IMR-90 (cell line): ENCODE measurements around the gene DNAJC11. TPM values are rescaled to one million over a fixed set of nuclear protein-coding genes. Genes with fewer than 3 reads are reported as not detected.

Experiments used
- ATAC-seq: fragments of 200-7000 bp; cut with Tn5 transposase; 2 replicates; pipeline ENCODE4 v1.9.1; 2020; ENCODE audit warnings: low read depth, mild to moderate bottlenecking, moderate library complexity
- BruUV-seq: library from RNA; stranded (reverse); fragments of 400-500 nt; replicated peaks from 2 replicates; lab custom pipeline; 2021; lab: Mats Ljungman, UMichigan
- CTCF ChIA-PET: fragments of 300-600 bp; formaldehyde crosslinking; extraction: SDS; loops from one replicate; lab custom pipeline; 2021; ENCODE audit warnings: antibody characterized with exemption; lab: Yijun Ruan, JAX
- POLR2A ChIA-PET: fragments of 300-600 bp; sonication (Branson Sonifier 250); formaldehyde crosslinking; loops from one replicate; lab custom pipeline; 2022; ENCODE audit warnings: antibody characterized with exemption; ENCODE audit not compliant: unreplicated experiment; lab: Charles Lee
- DNase-seq: peaks from one replicate; pipeline ENCODE4 v3.0.0; 2013
- H2AFZ ChIP-seq: replicated peaks from 2 replicates; pipeline ENCODE3; 2013; ENCODE audit warnings: low read length, mild to moderate bottlenecking; ENCODE audit not compliant: poor library complexity
- H2AK5ac ChIP-seq: 2 replicates; pipeline ENCODE4 v1.6.1; 2013; ENCODE audit warnings: low read depth, low read length, inconsistent platforms
- H2AK9ac ChIP-seq: replicated peaks from 2 replicates; pipeline ENCODE3; 2013; ENCODE audit warnings: mild to moderate bottlenecking, low read depth, low read length, moderate library complexity; ENCODE audit not compliant: poor library complexity
- H2BK120ac ChIP-seq: 2 replicates; pipeline ENCODE4 v1.6.1; 2013; ENCODE audit warnings: low read depth, low read length, inconsistent platforms
- H2BK15ac ChIP-seq: 3 replicates; pipeline ENCODE4 v1.6.1; 2013; ENCODE audit warnings: low read depth, low read length, inconsistent platforms
- H2BK20ac ChIP-seq: 2 replicates; pipeline ENCODE4 v1.6.1; 2013; ENCODE audit warnings: low read depth, mild to moderate bottlenecking, inconsistent platforms, low read length, moderate library complexity
- H2BK5ac ChIP-seq: 2 replicates; pipeline ENCODE4 v1.6.1; 2013; ENCODE audit warnings: mild to moderate bottlenecking, low read depth, low read length, inconsistent platforms; ENCODE audit not compliant: poor library complexity, severe bottlenecking
- H3K14ac ChIP-seq: replicated peaks from 2 replicates; pipeline ENCODE4 v1.6.1; 2013; ENCODE audit warnings: low read depth, low read length, inconsistent platforms
- H3K18ac ChIP-seq: 2 replicates; pipeline ENCODE4 v1.6.1; 2013; ENCODE audit warnings: low read depth, low read length, control low read depth
- H3K23ac ChIP-seq: 2 replicates; pipeline ENCODE4 v1.6.1; 2013; ENCODE audit warnings: low read depth, low read length, inconsistent platforms
- H3K27ac ChIP-seq: 2 replicates; pipeline ENCODE4 v1.5.1; 2013; ENCODE audit warnings: mild to moderate bottlenecking, control low read depth, low read length; ENCODE audit not compliant: insufficient read depth
- H3K27me3 ChIP-seq: 2 replicates; pipeline ENCODE4 v1.6.1; 2013; ENCODE audit warnings: low read length; ENCODE audit not compliant: control insufficient read depth, insufficient read depth
- H3K36me3 ChIP-seq: 2 replicates; pipeline ENCODE4 v1.6.1; 2013; ENCODE audit warnings: low read length, mixed read lengths; ENCODE audit not compliant: control insufficient read depth, insufficient read depth
- H3K4ac ChIP-seq: 2 replicates; pipeline ENCODE4 v1.6.1; 2013; ENCODE audit warnings: low read depth, low read length, inconsistent platforms
- H3K4me1 ChIP-seq: 2 replicates; pipeline ENCODE4 v1.6.1; 2013; ENCODE audit warnings: low read length, mixed read lengths; ENCODE audit not compliant: control insufficient read depth, insufficient read depth
- H3K4me2 ChIP-seq: 2 replicates; pipeline ENCODE4 v1.6.1; 2013; ENCODE audit warnings: low read depth, mild to moderate bottlenecking, control low read depth, low read length, moderate library complexity
- H3K4me3 ChIP-seq: 2 replicates; pipeline ENCODE4 v1.5.1; 2013; ENCODE audit warnings: low read depth, mild to moderate bottlenecking, control low read depth, low read length, moderate library complexity; ENCODE audit not compliant: insufficient read depth
- H3K56ac ChIP-seq: 2 replicates; pipeline ENCODE4 v1.6.1; 2013; ENCODE audit warnings: low read length, inconsistent platforms; ENCODE audit not compliant: insufficient read depth; ENCODE audit errors: extremely low read depth
- H3K79me1 ChIP-seq, 2 experiments: 2 replicates each; pipeline ENCODE4 v1.6.1; 2013; ENCODE audit warnings: low read length in 2 of 2, inconsistent platforms in 1 of 2, low read depth in 1 of 2
- H3K9ac ChIP-seq: 2 replicates; pipeline ENCODE4 v1.6.1; 2013; ENCODE audit warnings: low read depth, low read length, control low read depth
- H3K9me1 ChIP-seq: 2 replicates; pipeline ENCODE4 v1.6.1; 2013; ENCODE audit warnings: low read length, inconsistent platforms; ENCODE audit not compliant: insufficient read depth
- H3K9me3 ChIP-seq: 2 replicates; pipeline ENCODE4 v1.6.1; 2013; ENCODE audit warnings: low read length; ENCODE audit not compliant: control insufficient read depth, insufficient read depth
- H4K20me1 ChIP-seq: 2 replicates; pipeline ENCODE4 v1.6.1; 2013; ENCODE audit warnings: low read length, inconsistent platforms; ENCODE audit not compliant: insufficient read depth
- H4K5ac ChIP-seq: 2 replicates; pipeline ENCODE4 v1.6.1; 2013; ENCODE audit warnings: mild to moderate bottlenecking, low read depth, low read length, control low read depth
- H4K8ac ChIP-seq, 2 experiments: 2 replicates each; pipeline ENCODE4 v1.6.1; 2013; ENCODE audit warnings: low read depth in 2 of 2, low read length in 2 of 2, control low read depth in 1 of 2, inconsistent platforms in 1 of 2
- H4K91ac ChIP-seq: 2 replicates; pipeline ENCODE4 v1.6.1; 2013; ENCODE audit warnings: low read depth, low read length, inconsistent platforms; ENCODE audit not compliant: insufficient read depth
- FOS ChIP-seq: fragments of 150-350 bp; IDR thresholded peaks from 2 replicates; pipeline ENCODE4 v1.6.1; 2016; ENCODE audit warnings: low read depth, low read length
- MAFK ChIP-seq: IDR thresholded peaks from 2 replicates; pipeline ENCODE4 v1.6.1; 2012; ENCODE audit warnings: low read depth, low read length, improper control_type of control experiment
- MAZ ChIP-seq: IDR thresholded peaks from 2 replicates; pipeline ENCODE4 v1.6.1; 2012; ENCODE audit warnings: low read depth, mild to moderate bottlenecking, low read length, improper control_type of control experiment, moderate library complexity, borderline replicate concordance
- MXI1 ChIP-seq: IDR thresholded peaks from 2 replicates; pipeline ENCODE4 v1.6.1; 2012; ENCODE audit warnings: low read depth, mild to moderate bottlenecking, low read length, moderate library complexity, borderline replicate concordance
- POLR2A ChIP-seq: IDR thresholded peaks from 2 replicates; pipeline ENCODE4 v1.6.1; 2012; ENCODE audit warnings: mild to moderate bottlenecking, low read depth, low read length
- RAD21 ChIP-seq: IDR thresholded peaks from 2 replicates; pipeline ENCODE4 v1.6.1; 2012; ENCODE audit warnings: low read length, improper control_type of control experiment
- RCOR1 ChIP-seq: IDR thresholded peaks from 2 replicates; pipeline ENCODE4 v1.6.1; 2012; ENCODE audit warnings: mild to moderate bottlenecking, low read length, improper control_type of control experiment; ENCODE audit not compliant: insufficient replicate concordance
- RFX5 ChIP-seq: IDR thresholded peaks from 2 replicates; pipeline ENCODE4 v1.8.0; 2012; ENCODE audit warnings: low read depth, mild to moderate bottlenecking, low read length, moderate library complexity
- SMC3 ChIP-seq: fragments of 150-350 bp; IDR thresholded peaks from 2 replicates; pipeline ENCODE4 v1.6.1; 2016; ENCODE audit warnings: low read depth, mild to moderate bottlenecking, antibody characterized with exemption, low read length, moderate library complexity
- WGBS, 2 experiments: methylation state at CpG; one replicate each; pipeline versions ENCODE4 v1.1.5 to v1.1.7; 2013; ENCODE audit warnings: missing lambda C conversion rate in 2 of 2; ENCODE audit not compliant: insufficient read length in 1 of 2; ENCODE audit errors: extremely low coverage in 2 of 2; 5-methylcytosine and 5-hydroxymethylcytosine counted together
- dilution Hi-C: fragments of 300-500 bp; cut with HindIII; formaldehyde crosslinking; loops from one replicate; pipeline ENCODE4 v1.14.3; 2018; ENCODE audit warnings: low sequenced_read_pairs; ENCODE audit not compliant: unreplicated experiment
- in situ Hi-C: fragments of 300-500 bp; cut with MboI; formaldehyde crosslinking; loops from 3 replicates; pipeline ENCODE4 v1.14.3; 2019; ENCODE audit warnings: low sequenced_read_pairs, inconsistent platforms, mixed read lengths
- intact Hi-C: fragments of 100-400 bp; cut with micrococcal nuclease; formaldehyde crosslinking; loops from 2 replicates; pipeline ENCODE4 v1.10.0; 2022
- polyA plus RNA-seq, 3 experiments: library from polyadenylated mRNA; depleted of rRNA; stranded (reverse); fragments of >200 nt; gene quantifications; 2 replicates each; pipeline ENCODE4 v1.2.3, GENCODE V29; 2012; ENCODE audit warnings: low replicate concordance in 1 of 3
- total RNA-seq: library from RNA; depleted of rRNA; stranded (reverse); fragments of >200 nt; gene quantifications from 2 replicates; pipeline ENCODE4 v1.2.3, GENCODE V29; 2012
- TF ChIP-seq, protein P1 (sequence below): conservative IDR thresholded peaks from 2 replicates; pipeline ENCODE4 v1.5.1; 2012; ENCODE audit warnings: mild to moderate bottlenecking, low read depth, low read length, improper control_type of control experiment
- TF ChIP-seq, protein P2 (sequence below): fragments of 150-350 bp; IDR thresholded peaks from 2 replicates; pipeline ENCODE4 v1.6.1; 2016; ENCODE audit warnings: low read depth, mild to moderate bottlenecking, low read length, moderate library complexity, borderline replicate concordance
- TF ChIP-seq, protein P3 (sequence below): fragments of 150-350 bp; IDR thresholded peaks from 2 replicates; pipeline ENCODE4 v1.6.1; 2017; ENCODE audit warnings: mild to moderate bottlenecking, antibody characterized with exemption, low read length, low read depth

The DNAJC11 gene
- total and polyA plus RNA-seq, 2 of the 4 experiments (the other 2 are of a cell fraction), result 38.7 to 48.5 TPM

DNA sequence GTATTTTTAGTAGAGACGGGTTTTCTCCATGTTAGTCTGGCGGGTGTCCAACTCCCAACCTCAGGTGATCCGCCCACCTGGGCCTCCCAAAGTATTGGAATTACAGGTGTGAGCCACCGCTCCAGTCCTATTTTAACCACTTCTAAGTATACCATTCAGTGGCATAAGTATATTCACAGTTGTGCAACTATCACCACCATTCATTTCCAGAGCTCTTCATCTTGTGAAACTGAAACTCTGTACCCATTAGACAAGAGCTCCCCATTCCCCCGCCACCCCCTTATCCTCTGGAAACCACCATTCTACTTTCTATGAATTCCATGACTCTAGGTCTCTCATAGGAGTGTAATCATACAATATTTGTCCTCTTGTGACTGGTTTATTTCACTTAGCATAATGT lies 43.5 kb upstream of the DNAJC11 start:
- no CpG with 5 or more reads among the region's 5 CpGs for WGBS, 2 experiments
- H3K4me1 ChIP-seq, result peaks cover 8% of the 10 kb centered on the region
- CTCF ChIA-PET, result no interaction called here
- POLR2A ChIA-PET, result no interaction called here
- H4K91ac ChIP-seq, result no peak overlapping the region
- no peak overlapping the region for H3K23ac ChIP-seq
- H3K79me1 ChIP-seq, result peaks cover 0 to 2% of the 10 kb centered on the region in 2 experiments; a peak in 1 of 4 replicates
- H3K4me3 ChIP-seq, result no peak overlapping the region
- in situ Hi-C loops, result no loop called here
- no peak overlapping the region for H3K9ac ChIP-seq
- no peak overlapping the region for H3K27ac ChIP-seq
- dilution Hi-C loops, result no loop called here
- no peak overlapping the region for H4K5ac ChIP-seq
- H2BK5ac ChIP-seq, result no peak overlapping the region
- no peaks in the 10 kb centered on the region for H3K36me3 ChIP-seq
- no peak overlapping the region for H2BK120ac ChIP-seq
- no peak overlapping the region for H3K18ac ChIP-seq
- H2AFZ ChIP-seq, result no peak overlapping the region
- intact Hi-C loops, result no loop called here
- peaks cover 9% of the 10 kb centered on the region for H3K27me3 ChIP-seq
- TF ChIP-seq, protein P1, sequence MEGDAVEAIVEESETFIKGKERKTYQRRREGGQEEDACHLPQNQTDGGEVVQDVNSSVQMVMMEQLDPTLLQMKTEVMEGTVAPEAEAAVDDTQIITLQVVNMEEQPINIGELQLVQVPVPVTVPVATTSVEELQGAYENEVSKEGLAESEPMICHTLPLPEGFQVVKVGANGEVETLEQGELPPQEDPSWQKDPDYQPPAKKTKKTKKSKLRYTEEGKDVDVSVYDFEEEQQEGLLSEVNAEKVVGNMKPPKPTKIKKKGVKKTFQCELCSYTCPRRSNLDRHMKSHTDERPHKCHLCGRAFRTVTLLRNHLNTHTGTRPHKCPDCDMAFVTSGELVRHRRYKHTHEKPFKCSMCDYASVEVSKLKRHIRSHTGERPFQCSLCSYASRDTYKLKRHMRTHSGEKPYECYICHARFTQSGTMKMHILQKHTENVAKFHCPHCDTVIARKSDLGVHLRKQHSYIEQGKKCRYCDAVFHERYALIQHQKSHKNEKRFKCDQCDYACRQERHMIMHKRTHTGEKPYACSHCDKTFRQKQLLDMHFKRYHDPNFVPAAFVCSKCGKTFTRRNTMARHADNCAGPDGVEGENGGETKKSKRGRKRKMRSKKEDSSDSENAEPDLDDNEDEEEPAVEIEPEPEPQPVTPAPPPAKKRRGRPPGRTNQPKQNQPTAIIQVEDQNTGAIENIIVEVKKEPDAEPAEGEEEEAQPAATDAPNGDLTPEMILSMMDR, result no peak
- TF ChIP-seq, protein P2, sequence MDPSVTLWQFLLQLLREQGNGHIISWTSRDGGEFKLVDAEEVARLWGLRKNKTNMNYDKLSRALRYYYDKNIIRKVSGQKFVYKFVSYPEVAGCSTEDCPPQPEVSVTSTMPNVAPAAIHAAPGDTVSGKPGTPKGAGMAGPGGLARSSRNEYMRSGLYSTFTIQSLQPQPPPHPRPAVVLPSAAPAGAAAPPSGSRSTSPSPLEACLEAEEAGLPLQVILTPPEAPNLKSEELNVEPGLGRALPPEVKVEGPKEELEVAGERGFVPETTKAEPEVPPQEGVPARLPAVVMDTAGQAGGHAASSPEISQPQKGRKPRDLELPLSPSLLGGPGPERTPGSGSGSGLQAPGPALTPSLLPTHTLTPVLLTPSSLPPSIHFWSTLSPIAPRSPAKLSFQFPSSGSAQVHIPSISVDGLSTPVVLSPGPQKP, result no peak
- no peak for TF ChIP-seq MAFK
- TF ChIP-seq SMC3, result no peak
- TF ChIP-seq RFX5, result no peak
- no peak for TF ChIP-seq RCOR1
- no peak for TF ChIP-seq MXI1
- no peak for TF ChIP-seq POLR2A
- TF ChIP-seq RAD21, result no peak
- TF ChIP-seq FOS, result no peak
- TF ChIP-seq, protein P3, sequence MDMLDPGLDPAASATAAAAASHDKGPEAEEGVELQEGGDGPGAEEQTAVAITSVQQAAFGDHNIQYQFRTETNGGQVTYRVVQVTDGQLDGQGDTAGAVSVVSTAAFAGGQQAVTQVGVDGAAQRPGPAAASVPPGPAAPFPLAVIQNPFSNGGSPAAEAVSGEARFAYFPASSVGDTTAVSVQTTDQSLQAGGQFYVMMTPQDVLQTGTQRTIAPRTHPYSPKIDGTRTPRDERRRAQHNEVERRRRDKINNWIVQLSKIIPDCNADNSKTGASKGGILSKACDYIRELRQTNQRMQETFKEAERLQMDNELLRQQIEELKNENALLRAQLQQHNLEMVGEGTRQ, result no peak
- TF ChIP-seq MAZ, result no peak
- H4K8ac ChIP-seq, result no peak overlapping the region
- H3K4me2 ChIP-seq, result no peak overlapping the region
- no peak overlapping the region for H2BK15ac ChIP-seq
- no peak overlapping the region for H2AK5ac ChIP-seq
- H3K9me3 ChIP-seq, result peaks cover 3% of the 10 kb centered on the region; the same call in 1 of the 2 replicates
- no peak overlapping the region for H2AK9ac ChIP-seq
- no peaks in the 10 kb centered on the region for H4K20me1 ChIP-seq
- H3K9me1 ChIP-seq, result peaks cover 10% of the 10 kb centered on the region
- no peak for DNase-seq
- H3K56ac ChIP-seq, result no peak overlapping the region
- no TSS peak for BruUV-seq
- H3K14ac ChIP-seq, result no peak overlapping the region
- H3K4ac ChIP-seq, result no peak overlapping the region
- no peak for ATAC-seq
- no peak overlapping the region for H2BK20ac ChIP-seq
